ENCODE results near the gene SNX9. TPM values are rescaled to one million over a fixed set of nuclear protein-coding genes. Genes with fewer than 3 reads are reported as not detected.

Gene SNX9
- total RNA-seq, 1 donor from 2014 or later: 36.0 TPM

DNA sequence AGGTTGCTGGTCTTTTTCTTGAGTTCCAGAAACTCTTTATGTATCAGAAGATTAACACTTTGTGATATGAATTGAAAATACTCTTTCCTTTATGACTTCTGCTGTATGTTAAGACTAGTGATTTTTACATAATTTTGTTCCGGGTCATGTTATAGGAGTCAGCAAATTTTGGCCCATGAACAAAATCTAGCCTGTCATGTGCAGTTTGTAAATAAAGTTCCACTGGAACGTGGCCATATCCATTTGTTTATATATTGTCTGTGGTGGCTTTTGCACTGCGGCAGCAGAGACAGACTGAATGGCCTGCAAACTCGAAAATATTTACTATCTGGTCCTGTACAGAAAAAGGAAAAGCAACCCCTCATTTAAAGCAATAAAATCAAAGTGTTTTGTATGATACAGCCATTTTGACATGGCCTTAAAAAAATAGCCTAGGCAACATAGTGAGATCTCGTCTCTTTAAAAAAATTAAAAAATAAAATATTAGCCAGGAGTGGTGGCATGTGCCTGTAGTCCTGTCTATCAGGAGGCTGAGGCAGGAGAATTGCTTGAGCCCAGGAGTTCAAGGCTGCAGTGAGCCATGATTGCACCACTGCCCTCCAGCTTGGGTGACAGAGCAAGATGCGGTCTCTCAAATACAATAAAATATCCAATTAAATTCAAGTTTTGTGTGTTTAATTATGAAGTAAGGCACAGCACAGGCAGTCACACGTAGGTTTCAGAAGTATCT, 36.9 kb downstream of the SNX9 start:
- no peak overlapping the region for H3K4me2 ChIP-seq (ENCODE audit: low read length)
- Mint-ChIP-seq H3K4me3 (ENCODE audit: unreplicated experiment) (no peak overlapping the region), H3K27ac (ENCODE audit: unreplicated experiment) (no peak overlapping the region), H3K27me3 (ENCODE audit: low read depth, unreplicated experiment) (no peaks in the 10 kb centered on the region), H3K36me3 (ENCODE audit: low read depth, unreplicated experiment) (no peaks in the 10 kb centered on the region), H3K9me3 (ENCODE audit: unreplicated experiment) (no peaks in the 10 kb centered on the region), H3K4me1 (ENCODE audit: low read depth, unreplicated experiment) (peaks cover 33% of the 10 kb centered on the region)
- H2AFZ ChIP-seq (ENCODE audit: low read depth, low read length): no peak overlapping the region
- H4K20me1 ChIP-seq (ENCODE audit: insufficient read depth, low read length): peaks cover 80% of the 10 kb centered on the region
- H3K79me2 ChIP-seq (ENCODE audit: insufficient read depth, low read length): peaks cover 99% of the 10 kb centered on the region
- no peak overlapping the region for H3K4me3 ChIP-seq (ENCODE audit: insufficient read depth, low read depth, low read length)
- peaks cover 13% of the 10 kb centered on the region for H3K4me1 ChIP-seq (ENCODE audit: insufficient read depth, low read length)
- TF ChIP-seq EZH2 (IDR thresholded peaks at IDR 0.05; ENCODE audit: insufficient read depth, low read length) (no peak), CTCF (IDR thresholded peaks at IDR 0.05; ENCODE audit: insufficient read depth, low read depth, low read length) (no peak)
- DNase-seq (ENCODE audit: low read depth) (no peak), FAIRE-seq (no peak)
- no peaks in the 10 kb centered on the region for H3K36me3 ChIP-seq (ENCODE audit: insufficient read depth, low read length)
- H3K27me3 ChIP-seq (ENCODE audit: insufficient read depth, low read length): no peaks in the 10 kb centered on the region
- no peak overlapping the region for H3K27ac ChIP-seq (ENCODE audit: low read depth, low read length)
- no peak overlapping the region for H3K9ac ChIP-seq (ENCODE audit: low read length)
- H3K9me3 ChIP-seq (ENCODE audit: insufficient read depth, low read depth, low read length): no peaks in the 10 kb centered on the region

DNA sequence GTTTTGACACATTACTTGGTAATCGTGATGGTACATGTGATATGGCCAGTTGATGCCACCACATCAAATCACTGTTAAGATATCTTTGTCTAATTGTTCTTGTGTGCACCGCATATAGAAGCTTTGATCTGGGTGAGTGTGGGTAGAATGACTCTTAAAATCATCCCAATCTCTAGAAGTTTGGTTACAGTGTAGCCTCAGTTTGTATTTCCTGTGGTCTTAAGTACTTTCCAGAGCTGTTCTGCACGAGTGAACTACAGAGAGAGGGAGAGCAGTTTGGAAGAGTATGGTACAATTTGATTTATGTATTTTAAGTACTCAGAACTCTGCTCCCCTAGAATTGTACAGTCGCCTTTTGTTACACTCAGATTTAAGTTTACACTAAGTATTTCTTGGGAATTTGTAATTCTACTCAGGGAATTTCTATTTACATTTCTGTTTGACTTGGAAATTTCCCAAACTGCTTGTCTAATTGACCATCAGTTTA, 37.5 kb downstream of the SNX9 start:
- peaks cover 13% of the 10 kb centered on the region for H3K4me1 ChIP-seq (ENCODE audit: insufficient read depth, low read length)
- no peak overlapping the region for H3K4me3 Mint-ChIP-seq (ENCODE audit: unreplicated experiment)
- no peaks in the 10 kb centered on the region for H3K36me3 ChIP-seq (ENCODE audit: insufficient read depth, low read length)
- no peak overlapping the region for H2AFZ ChIP-seq (ENCODE audit: low read depth, low read length)
- H3K27ac Mint-ChIP-seq (ENCODE audit: unreplicated experiment): no peak overlapping the region
- H3K27me3 Mint-ChIP-seq (ENCODE audit: low read depth, unreplicated experiment): no peaks in the 10 kb centered on the region
- H4K20me1 ChIP-seq (ENCODE audit: insufficient read depth, low read length): peaks cover 78% of the 10 kb centered on the region
- H3K27me3 ChIP-seq (ENCODE audit: insufficient read depth, low read length): no peaks in the 10 kb centered on the region
- H3K9me3 Mint-ChIP-seq (ENCODE audit: unreplicated experiment): no peaks in the 10 kb centered on the region
- TF ChIP-seq CTCF (IDR thresholded peaks at IDR 0.05; ENCODE audit: insufficient read depth, low read depth, low read length) (no peak), EZH2 (IDR thresholded peaks at IDR 0.05; ENCODE audit: insufficient read depth, low read length) (no peak)
- peak overlapping the region; percentile 21 for H3K4me2 ChIP-seq (ENCODE audit: low read length)
- H3K27ac ChIP-seq (ENCODE audit: low read depth, low read length): no peak overlapping the region
- H3K79me2 ChIP-seq (ENCODE audit: insufficient read depth, low read length): peaks cover 97% of the 10 kb centered on the region
- peaks cover 32% of the 10 kb centered on the region for H3K4me1 Mint-ChIP-seq (ENCODE audit: low read depth, unreplicated experiment)
- no peak overlapping the region for H3K4me3 ChIP-seq (ENCODE audit: insufficient read depth, low read depth, low read length)
- H3K9me3 ChIP-seq (ENCODE audit: insufficient read depth, low read depth, low read length): no peaks in the 10 kb centered on the region
- DNase-seq (ENCODE audit: low read depth) (peak; percentile 53), FAIRE-seq (no peak)
- no peak overlapping the region for H3K9ac ChIP-seq (ENCODE audit: low read length)
- no peaks in the 10 kb centered on the region for H3K36me3 Mint-ChIP-seq (ENCODE audit: low read depth, unreplicated experiment)

DNA sequence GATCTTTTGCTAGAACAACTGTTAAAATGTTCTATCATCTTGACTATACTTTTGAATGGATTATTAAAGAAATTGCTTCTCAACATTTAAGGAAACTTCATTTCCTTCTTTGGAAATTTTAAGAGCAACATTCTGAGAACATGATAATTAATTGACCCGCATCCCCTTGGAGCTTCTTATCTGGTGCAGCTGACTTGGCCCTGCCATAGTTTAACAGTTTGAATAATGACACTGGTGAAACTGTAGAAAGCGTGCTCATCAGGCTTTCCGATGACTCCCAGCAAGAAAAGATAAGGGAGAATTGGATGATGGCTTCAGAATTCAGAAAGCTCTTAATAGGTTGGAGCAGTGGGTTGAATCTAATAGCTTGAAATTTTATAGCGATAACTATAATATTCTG, 38.1 kb downstream of the SNX9 start:
- FAIRE-seq (no peak), DNase-seq (ENCODE audit: low read depth) (peak; percentile 36)
- Histone ChIP-seq H4K20me1 (ENCODE audit: insufficient read depth, low read length) (peaks cover 82% of the 10 kb centered on the region), H3K27ac (ENCODE audit: low read depth, low read length) (no peak overlapping the region), H3K4me3 (ENCODE audit: insufficient read depth, low read depth, low read length) (no peak overlapping the region), H3K36me3 (ENCODE audit: insufficient read depth, low read length) (no peaks in the 10 kb centered on the region), H3K79me2 (ENCODE audit: insufficient read depth, low read length) (peaks cover 98% of the 10 kb centered on the region), H3K4me2 (ENCODE audit: low read length) (no peak overlapping the region), H3K4me1 (ENCODE audit: insufficient read depth, low read length) (peaks cover 13% of the 10 kb centered on the region), H3K9me3 (ENCODE audit: insufficient read depth, low read depth, low read length) (no peaks in the 10 kb centered on the region), H3K27me3 (ENCODE audit: insufficient read depth, low read length) (no peaks in the 10 kb centered on the region), H3K9ac (ENCODE audit: low read length) (no peak overlapping the region), H2AFZ (ENCODE audit: low read depth, low read length) (no peak overlapping the region)
- Mint-ChIP-seq H3K36me3 (ENCODE audit: low read depth, unreplicated experiment) (no peaks in the 10 kb centered on the region), H3K4me3 (ENCODE audit: unreplicated experiment) (no peak overlapping the region), H3K4me1 (ENCODE audit: low read depth, unreplicated experiment) (peaks cover 32% of the 10 kb centered on the region), H3K9me3 (ENCODE audit: unreplicated experiment) (no peaks in the 10 kb centered on the region), H3K27ac (ENCODE audit: unreplicated experiment) (peak overlapping the region; percentile 12), H3K27me3 (ENCODE audit: low read depth, unreplicated experiment) (no peaks in the 10 kb centered on the region)
- TF ChIP-seq EZH2 (IDR thresholded peaks at IDR 0.05; ENCODE audit: insufficient read depth, low read length): no peak
- no peak for TF ChIP-seq CTCF (IDR thresholded peaks at IDR 0.05; ENCODE audit: insufficient read depth, low read depth, low read length)
